HG02981 (cell line): Measurements from ENCODE around the gene EP400.
"Not testable (repeated sequence)": the region's sequence is repeated elsewhere in the genome, so short reads cannot be mapped to it uniquely, and the experiment has no call there.

Source experiments
- ATAC-seq: cut with Tn5 transposase; IDR thresholded peaks from one replicate; pipeline ENCODE4 v1.9.1; 2021; ENCODE audit warnings: mild to moderate bottlenecking, moderate library complexity; ENCODE audit not compliant: unreplicated experiment

The EP400 gene

GRCh38 chr12:131983554-131983953, 33.8 kb downstream of the EP400 start:
- no peak for ATAC-seq

- ATAC-seq, result no peak
These were observed 34.6 kb downstream of the EP400 start for GRCh38 chr12:131984334-131984733.

- ATAC-seq, result not testable (repeated sequence)
These were observed 35.8 kb downstream of the EP400 start for GRCh38 chr12:131985510-131985875.

- no peak for ATAC-seq
These were observed 36.6 kb downstream of the EP400 start for GRCh38 chr12:131986361-131986760.

GRCh38 chr12:131986910-131987309, 37.2 kb downstream of the EP400 start:
- no peak for ATAC-seq

GRCh38 chr12:131987552-131987951, 37.8 kb downstream of the EP400 start:
- ATAC-seq, result no peak

- no peak for ATAC-seq
These were observed 38.5 kb downstream of the EP400 start for GRCh38 chr12:131988054-131988796.

- ATAC-seq, result no peak
These were observed 39.3 kb downstream of the EP400 start for GRCh38 chr12:131989021-131989420.

GRCh38 chr12:131990066-131990979, 40.6 kb downstream of the EP400 start:
- ATAC-seq, result no peak

GRCh38 chr12:131990980-131991305, 41.2 kb downstream of the EP400 start:
- ATAC-seq, result no peak

- no peak for ATAC-seq
These were observed 42.2 kb downstream of the EP400 start for GRCh38 chr12:131991816-131992430.

GRCh38 chr12:131994589-131994988, 44.8 kb downstream of the EP400 start:
- no peak for ATAC-seq

GRCh38 chr12:132000286-132000872, 50.6 kb downstream of the EP400 start:
- no peak for ATAC-seq

GRCh38 chr12:132003846-132004245, 54.1 kb downstream of the EP400 start:
- ATAC-seq, result no peak

GRCh38 chr12:132004946-132005345, 55.2 kb downstream of the EP400 start:
- no peak for ATAC-seq

GRCh38 chr12:132006056-132006680, 56.4 kb downstream of the EP400 start:
- ATAC-seq, result no peak

GRCh38 chr12:132007041-132007440, 57.3 kb downstream of the EP400 start:
- no peak for ATAC-seq

- no peak for ATAC-seq
These were observed 59.7 kb downstream of the EP400 start for GRCh38 chr12:132009336-132009859.

- no peak for ATAC-seq
These were observed 63.3 kb downstream of the EP400 start for GRCh38 chr12:132012919-132013568.
